GM18520 (cell line): ENCODE results near the gene HIRIP3.

Experiments used
- ATAC-seq: cut with Tn5 transposase; IDR thresholded peaks from one replicate; pipeline ENCODE4 v1.9.1; 2021; ENCODE audit not compliant: unreplicated experiment

The HIRIP3 gene

GRCh38 chr16:29999605-30000004 lies 4.2 kb upstream of the HIRIP3 start:
- ATAC-seq, result no peak

- ATAC-seq, result no peak
Measured at GRCh38 chr16:29996766-29997250, 1.4 kb upstream of the HIRIP3 start.

GRCh38 chr16:29995911-29996765 lies 721 bp upstream of the HIRIP3 start, which contains the start of gene INO80E:
INO80E (plus strand) TSS chr16:29996241; CDS start chr16:29996311, 70 bp downstream.
- ATAC-seq, result peak; percentile 94

- peak; percentile 5 for ATAC-seq
Measured at GRCh38 chr16:29994600-29995323, 655 bp downstream of the HIRIP3 start.

- no peak for ATAC-seq
Measured at GRCh38 chr16:29993903-29994599, 1.4 kb downstream of the HIRIP3 start.

- no peak for ATAC-seq
Measured at GRCh38 chr16:29993191-29993902, 2.1 kb downstream of the HIRIP3 start.

GRCh38 chr16:29992344-29992967 lies 3.0 kb downstream of the HIRIP3 start:
- no peak for ATAC-seq

- ATAC-seq, result no peak
Measured at GRCh38 chr16:29991571-29991904, 3.9 kb downstream of the HIRIP3 start.

- no peak for ATAC-seq
Measured at GRCh38 chr16:29990883-29991570, 4.4 kb downstream of the HIRIP3 start.

GRCh38 chr16:29990034-29990433 lies 5.4 kb downstream of the HIRIP3 start:
- no peak for ATAC-seq

- ATAC-seq, result no peak
Measured at GRCh38 chr16:29989111-29989858, 6.1 kb downstream of the HIRIP3 start.

GRCh38 chr16:29988346-29989075 lies 6.9 kb downstream of the HIRIP3 start:
- ATAC-seq, result no peak

GRCh38 chr16:29987371-29988085 lies 7.9 kb downstream of the HIRIP3 start:
- no peak for ATAC-seq

GRCh38 chr16:29986931-29987330 lies 8.5 kb downstream of the HIRIP3 start:
- no peak for ATAC-seq

GRCh38 chr16:29986231-29986630 lies 9.2 kb downstream of the HIRIP3 start:
- no peak for ATAC-seq

- no peak for ATAC-seq
Measured at GRCh38 chr16:29985271-29985811, 10.1 kb downstream of the HIRIP3 start.

- no peak for ATAC-seq
Measured at GRCh38 chr16:29984764-29985147, 10.7 kb downstream of the HIRIP3 start.
